ENCODE data around the gene ANKRD34A. TPM values are rescaled to one million over a fixed set of nuclear protein-coding genes. Genes with fewer than 3 reads are reported as not detected.

The ANKRD34A gene
- total and polyA plus RNA-seq, 2 of the 8 experiments (the other 6 are each of a cell fraction or from before 2014, with no cell fraction given): 0.15 to 0.20 TPM

GRCh38 chr1:145955436-145955835 is 8.9 kb downstream of the ANKRD34A start:
- Histone ChIP-seq H3K27me3 (replicated peaks in 1 of 4; ENCODE audit: control insufficient read depth in 3 of 4, extremely low read depth in 1 of 4, insufficient read depth in 3 of 4, low read length in 3 of 4) (peaks cover 5 to 47% (median 34%) of the 10 kb centered on the region in 4 experiments), H2BK5ac (ENCODE audit: low read depth, low read length) (no peak overlapping the region), H3K18ac (ENCODE audit: extremely low read depth, low read length) (no peak overlapping the region), H3K14ac (ENCODE audit: insufficient read length) (no peak overlapping the region), H2BK120ac (replicated peaks; ENCODE audit: low read depth, low read length) (no peak overlapping the region), H4K8ac (ENCODE audit: extremely low read depth, insufficient read depth, low read length) (no peak overlapping the region), H4K91ac (replicated peaks; ENCODE audit: insufficient read length, low read length) (no peak overlapping the region), H3K36me3 (ENCODE audit: control insufficient read depth in 2 of 4, insufficient read depth in 4 of 4, low read length in 3 of 4) (no peaks in the 10 kb centered on the region), H3K27ac (ENCODE audit: low read depth, low read length) (no peak overlapping the region), H2BK12ac (ENCODE audit: low read depth, low read length) (no peak overlapping the region), H3K23ac (ENCODE audit: insufficient read length) (no peak overlapping the region), H2AK5ac (ENCODE audit: low read depth, low read length) (no peak overlapping the region), H3K4ac (replicated peaks; ENCODE audit: insufficient read length, low read depth, low read length) (no peak overlapping the region), H2AFZ (ENCODE audit: low read length) (no peak overlapping the region), H3K56ac (replicated peaks; ENCODE audit: insufficient read length, low read depth, low read length) (no peak overlapping the region), H3K79me1 (ENCODE audit: low read depth, low read length) (no peaks in the 10 kb centered on the region), H2BK15ac (ENCODE audit: low read length) (no peak overlapping the region), H4K20me1 (replicated peaks in 1 of 2; ENCODE audit: control insufficient read depth in 1 of 2, insufficient read depth in 2 of 2, low read length in 2 of 2) (peaks cover 0 to 2% of the 10 kb centered on the region in 2 experiments), H3K23me2 (ENCODE audit: low read depth, low read length) (peaks cover 6% of the 10 kb centered on the region), H3K9me3 (ENCODE audit: insufficient read depth in 2 of 2, low read depth in 1 of 2, low read length in 1 of 2) (no peaks in the 10 kb centered on the region), H3K4me1 (replicated peaks in 1 of 4; ENCODE audit: control insufficient read depth in 3 of 4, insufficient read depth in 4 of 4, low read length in 3 of 4) (peaks cover 0 to 8% (median 0%) of the 10 kb centered on the region in 4 experiments; a peak in 3 of 7 replicates), H3K4me3 (ENCODE audit: extremely low read depth in 1 of 4, insufficient read depth in 2 of 4, low read depth in 3 of 4, low read length in 4 of 4) (no peak overlapping the region), H3K4me2 (ENCODE audit: insufficient read depth in 1 of 2, low read depth in 2 of 2, low read length in 2 of 2) (no peak overlapping the region), H2BK20ac (ENCODE audit: low read length) (no peak overlapping the region), H4K5ac (ENCODE audit: insufficient read length, low read depth, low read length) (no peak overlapping the region), H3K9ac (replicated peaks in 1 of 4; ENCODE audit: extremely low read depth in 1 of 4, low read depth in 3 of 4, low read length in 3 of 4) (no peak overlapping the region), H3K79me2 (ENCODE audit: control insufficient read depth in 1 of 2, insufficient read depth in 2 of 2, low read length in 2 of 2) (no peaks in the 10 kb centered on the region)
- ChIA-PET CTCF (ENCODE audit: partially characterized antibody) (no interaction called here), POLR2A (ENCODE audit: partially characterized antibody) (interaction anchor here (0.7 kb wide), 1 partner anchor 29 kb away, joined by 3 read pairs; no protein-coding TSS in a partner anchor)
- TF ChIP-seq POLR2A (IDR thresholded peaks at IDR 0.05; ENCODE audit: control extremely low read depth in 1 of 2, low read depth in 2 of 2, low read length in 2 of 2) (no peak), TEAD4 (IDR thresholded peaks at IDR 0.05; ENCODE audit: low read depth, low read length) (no peak), CBX5 (IDR thresholded peaks at IDR 0.05; ENCODE audit: low read depth, low read length) (no peak), ZNF274 (IDR thresholded peaks at IDR 0.05; ENCODE audit: borderline replicate concordance, extremely low read depth, low read length) (no peak), SIN3A (conservative IDR thresholded peaks at IDR 0.05 in 1 of 2, IDR thresholded peaks at IDR 0.05 in 1 of 2; ENCODE audit: low read depth in 1 of 2, low read length in 2 of 2) (no peak), SP2 (IDR thresholded peaks at IDR 0.05; ENCODE audit: low read length) (no peak), SP4 (IDR thresholded peaks at IDR 0.05; ENCODE audit: low read length) (no peak), GABPA (IDR thresholded peaks at IDR 0.05; ENCODE audit: borderline replicate concordance, insufficient read depth, low read length) (no peak), TCF12 (IDR thresholded peaks at IDR 0.05; ENCODE audit: low read depth, low read length) (no peak), RAD21 (IDR thresholded peaks at IDR 0.05 in 1 of 2, conservative IDR thresholded peaks at IDR 0.05 in 1 of 2; ENCODE audit: low read depth in 2 of 2, low read length in 2 of 2) (no peak), EGR1 (IDR thresholded peaks at IDR 0.05; ENCODE audit: borderline replicate concordance, low read depth, low read length) (no peak), JUN (IDR thresholded peaks at IDR 0.05; ENCODE audit: low read depth, low read length) (no peak), NRF1 (IDR thresholded peaks at IDR 0.05; ENCODE audit: low read depth, low read length) (no peak), SP1 (IDR thresholded peaks at IDR 0.05; ENCODE audit: low read depth, low read length) (no peak)
- TF ChIP-seq, protein P1, sequence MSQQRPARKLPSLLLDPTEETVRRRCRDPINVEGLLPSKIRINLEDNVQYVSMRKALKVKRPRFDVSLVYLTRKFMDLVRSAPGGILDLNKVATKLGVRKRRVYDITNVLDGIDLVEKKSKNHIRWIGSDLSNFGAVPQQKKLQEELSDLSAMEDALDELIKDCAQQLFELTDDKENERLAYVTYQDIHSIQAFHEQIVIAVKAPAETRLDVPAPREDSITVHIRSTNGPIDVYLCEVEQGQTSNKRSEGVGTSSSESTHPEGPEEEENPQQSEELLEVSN (IDR thresholded peaks at IDR 0.05): no peak
- WGBS, 2 experiments (ENCODE audit: extremely low coverage in 1 of 2, insufficient coverage in 1 of 2, insufficient read length in 1 of 2, insufficient replicate concordance in 2 of 2, low coverage in 1 of 2, low lambda C conversion rate in 2 of 2, missing lambda C conversion rate in 1 of 2): 69% methylated on average over 2 of the region's 2 CpGs; no CpG with 5 or more reads in 1 of the 2 experiments
- FAIRE-seq (no peak), DNase-seq (ENCODE audit: low read depth in 1 of 2, low spot score in 2 of 2) (no peak)

Data from H1 (cell line).